Measurements from ENCODE around the gene GNB3.

Gene GNB3

GRCh38 chr12:6824085-6824775 is 16.5 kb upstream of the GNB3 start:
- no peak for DNase-seq

GRCh38 chr12:6824901-6825381 is 15.8 kb upstream of the GNB3 start:
- no peak for DNase-seq

- peak; percentile 57 to 79 (median 67) for DNase-seq
Measured at GRCh38 chr12:6825398-6826124, 15.2 kb upstream of the GNB3 start.

- no peak for DNase-seq
Measured at GRCh38 chr12:6826125-6826733, 14.5 kb upstream of the GNB3 start.

GRCh38 chr12:6826734-6827436 is 13.8 kb upstream of the GNB3 start:
- DNase-seq = no peak

- DNase-seq = peak in 2 of 5 donors; percentile 21 to 44
Measured at GRCh38 chr12:6827437-6827911, 13.3 kb upstream of the GNB3 start.

GRCh38 chr12:6827982-6828780 is 12.5 kb upstream of the GNB3 start, which contains the start of gene P3H3:
TSS of gene P3H3 (plus strand) at chr12:6828407. CDS start at chr12:6828441, 34 bp downstream.
- DNase-seq = no peak

- peak in 2 of 5 donors; percentile 22 to 26 for DNase-seq
Measured at GRCh38 chr12:6828781-6829535, 11.8 kb upstream of the GNB3 start.

- no peak for DNase-seq
Measured at GRCh38 chr12:6829536-6830220, 11.0 kb upstream of the GNB3 start.

- DNase-seq = no peak
Measured at GRCh38 chr12:6830286-6830890, 10.3 kb upstream of the GNB3 start.

- DNase-seq = no peak
Measured at GRCh38 chr12:6830999-6831398, 9.7 kb upstream of the GNB3 start.

- no peak for DNase-seq
Measured at GRCh38 chr12:6831450-6831995, 9.2 kb upstream of the GNB3 start.

GRCh38 chr12:6832125-6832524 is 8.6 kb upstream of the GNB3 start:
- no peak for DNase-seq

- no peak for DNase-seq
Measured at GRCh38 chr12:6833189-6833890, 7.4 kb upstream of the GNB3 start.

GRCh38 chr12:6834254-6834653 is 6.5 kb upstream of the GNB3 start:
- DNase-seq = no peak

- no peak for DNase-seq
Measured at GRCh38 chr12:6834873-6835272, 5.9 kb upstream of the GNB3 start.

- no peak for DNase-seq
Measured at GRCh38 chr12:6836851-6837250, 3.9 kb upstream of the GNB3 start.

- no peak for DNase-seq
Measured at GRCh38 chr12:6837370-6838060, 3.2 kb upstream of the GNB3 start.

GRCh38 chr12:6838854-6839253 is 1.9 kb upstream of the GNB3 start:
- no peak for DNase-seq

All from T-helper 1 cell (primary cell).